GM12873 (cell line): ENCODE data around the gene KCNIP1.

Experiments
- CTCF ChIP-seq: IDR thresholded peaks from 2 replicates; pipeline ENCODE4 v1.5.1; 2012; ENCODE audit warnings: low read depth, mild to moderate bottlenecking, moderate library complexity, low read length, control low read depth; ENCODE audit not compliant: insufficient read depth; ENCODE audit errors: missing control alignments

Gene KCNIP1

GRCh38 chr5:170748951-170749471 is 245.2 kb downstream of the KCNIP1 start:
- no peak for TF ChIP-seq CTCF

GRCh38 chr5:170749911-170750431 is 246.2 kb downstream of the KCNIP1 start:
- TF ChIP-seq CTCF: no peak

DNA sequence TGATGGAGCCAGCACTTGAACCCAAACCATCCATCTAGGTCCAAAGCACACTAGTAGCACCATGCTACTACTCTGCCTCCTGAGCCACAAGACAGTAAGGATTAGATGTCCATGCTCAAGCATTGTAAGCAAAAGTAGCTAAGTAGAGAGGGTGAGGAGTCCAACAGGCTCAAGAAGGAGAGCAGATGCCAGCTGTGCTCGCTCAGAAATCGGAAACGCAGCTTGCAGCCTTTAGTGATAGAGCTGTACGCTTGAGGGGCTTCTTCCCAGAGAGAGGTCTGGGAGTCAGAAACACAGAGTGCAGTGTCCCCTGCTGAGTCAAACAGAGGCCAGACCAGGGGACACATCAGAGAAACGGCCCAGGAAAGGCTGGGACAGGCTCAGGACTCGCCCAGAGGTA is 247.0 kb downstream of the KCNIP1 start:
- TF ChIP-seq CTCF: no peak

- no peak for TF ChIP-seq CTCF
These were observed 247.8 kb downstream of the KCNIP1 start for GRCh38 chr5:170751631-170752030.

GRCh38 chr5:170752257-170753215 is 248.7 kb downstream of the KCNIP1 start:
- no peak for TF ChIP-seq CTCF

DNA sequence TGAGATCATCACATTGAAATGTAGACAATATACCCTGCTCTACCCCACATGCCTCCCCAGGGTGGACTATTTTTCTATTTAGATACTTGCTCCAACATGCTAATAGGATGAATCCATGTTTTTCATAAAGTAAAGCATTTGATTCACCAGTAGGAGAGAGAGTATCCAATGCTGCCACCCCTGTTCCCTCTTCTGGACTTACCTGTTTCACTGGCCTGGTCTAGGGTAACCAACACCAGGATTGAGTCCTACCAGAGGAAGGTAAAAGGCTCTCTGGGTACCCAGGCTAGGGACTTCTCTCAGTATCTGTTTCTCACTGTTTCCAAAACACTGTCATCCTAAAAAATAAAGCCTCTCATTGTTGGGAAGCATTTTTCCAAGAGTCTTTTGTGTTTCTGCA is 249.5 kb downstream of the KCNIP1 start:
- TF ChIP-seq CTCF: no peak

DNA sequence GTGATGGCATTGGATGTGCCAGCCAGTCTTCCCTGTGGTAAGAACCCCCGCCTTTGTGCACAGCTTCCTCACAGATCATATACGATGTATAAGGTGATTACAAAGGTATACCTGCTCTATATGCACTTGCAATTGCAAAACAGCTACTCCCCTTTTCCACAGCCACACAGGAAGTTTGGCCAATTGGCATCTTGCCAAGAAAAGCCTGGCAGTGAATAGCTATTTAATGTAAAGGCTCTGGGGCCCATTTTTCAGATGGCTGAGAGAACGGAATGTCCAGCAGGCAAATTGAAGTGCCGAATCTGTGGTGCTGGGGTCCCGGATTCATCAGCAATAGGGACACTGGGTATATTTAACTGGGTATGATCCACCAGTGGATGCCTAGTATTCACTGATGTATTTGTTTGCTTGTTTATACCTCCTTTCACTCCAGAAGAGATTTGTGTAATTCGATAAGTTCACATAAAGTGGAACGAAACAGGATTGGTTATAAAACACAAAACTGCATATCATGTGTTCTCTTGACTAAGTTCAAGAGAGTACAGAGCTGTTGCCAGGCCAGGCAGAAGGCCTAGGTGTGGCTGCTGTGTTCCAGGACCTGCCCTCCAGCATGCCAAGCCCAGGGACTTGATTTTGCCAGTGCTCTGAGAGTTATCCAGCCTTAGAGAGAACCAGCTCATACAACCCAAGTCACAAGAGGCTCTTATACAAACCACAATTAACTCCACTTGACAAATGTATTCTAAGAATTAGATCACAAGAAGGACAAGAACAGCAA is 252.0 kb downstream of the KCNIP1 start:
- no peak for TF ChIP-seq CTCF
